H9 (cell line): Measurements from ENCODE around the gene BMPER. TPM values are rescaled to one million over a fixed set of nuclear protein-coding genes. Genes with fewer than 3 reads are reported as not detected.

Experiments
- DNase-seq: peaks from one replicate; pipeline ENCODE4 v3.0.0-alpha.2; 2017
- H2AFZ ChIP-seq: one replicate; pipeline ENCODE4 v1.6.1; 2013; ENCODE audit warnings: mild to moderate bottlenecking, low read length, control low read depth, moderate library complexity
- H2AK5ac ChIP-seq: 2 replicates; pipeline ENCODE4 v1.6.1; 2013; ENCODE audit warnings: low read length, control low read depth, mixed read lengths; ENCODE audit not compliant: insufficient read length
- H2BK120ac ChIP-seq: one replicate; pipeline ENCODE4 v1.6.1; 2013; ENCODE audit warnings: low read depth, mild to moderate bottlenecking, low read length, control low read depth, inconsistent platforms; ENCODE audit not compliant: poor library complexity, severe bottlenecking
- H2BK12ac ChIP-seq: 2 replicates; pipeline ENCODE4 v1.6.1; 2013; ENCODE audit warnings: low read length, control low read depth, mixed read lengths, low read depth; ENCODE audit not compliant: insufficient read length
- H2BK15ac ChIP-seq: 2 replicates; pipeline ENCODE4 v1.6.1; 2013; ENCODE audit warnings: low read depth, low read length, control low read depth
- H2BK20ac ChIP-seq: one replicate; pipeline ENCODE4 v1.6.1; 2013; ENCODE audit warnings: low read depth, mild to moderate bottlenecking, low read length, control low read depth, inconsistent platforms; ENCODE audit not compliant: poor library complexity, severe bottlenecking
- H2BK5ac ChIP-seq: 2 replicates; pipeline ENCODE4 v1.6.1; 2013; ENCODE audit warnings: low read length, control low read depth, mixed read lengths; ENCODE audit not compliant: insufficient read length
- H3K14ac ChIP-seq: 2 replicates; pipeline ENCODE4 v1.6.1; 2013; ENCODE audit warnings: low read length, control low read depth; ENCODE audit not compliant: insufficient read depth
- H3K18ac ChIP-seq: 2 replicates; pipeline ENCODE4 v1.6.1; 2013; ENCODE audit warnings: low read depth, mild to moderate bottlenecking, mixed read lengths, low read length, control low read depth; ENCODE audit not compliant: insufficient read length
- H3K23ac ChIP-seq: 2 replicates; pipeline ENCODE4 v1.6.1; 2013; ENCODE audit warnings: low read length, control low read depth, mixed read lengths, low read depth; ENCODE audit not compliant: insufficient read length
- H3K23me2 ChIP-seq: 2 replicates; pipeline ENCODE4 v1.6.1; 2013; ENCODE audit warnings: low read depth, mild to moderate bottlenecking, mixed read lengths, low read length, control low read depth; ENCODE audit not compliant: insufficient read length, poor library complexity, severe bottlenecking
- H3K27ac ChIP-seq: 2 replicates; pipeline ENCODE4 v1.5.1; 2013; ENCODE audit warnings: low read length, control low read depth, mixed read lengths, low read depth; ENCODE audit not compliant: insufficient read length
- H3K27me3 ChIP-seq: 2 replicates; pipeline ENCODE4 v1.6.1; 2013; ENCODE audit warnings: low read length, control low read depth, inconsistent platforms; ENCODE audit not compliant: insufficient read depth
- H3K4ac ChIP-seq: 2 replicates; pipeline ENCODE4 v1.6.1; 2013; ENCODE audit warnings: low read depth, mild to moderate bottlenecking, control low read depth, inconsistent platforms, low read length, moderate library complexity
- H3K4me1 ChIP-seq: 2 replicates; pipeline ENCODE4 v1.6.1; 2013; ENCODE audit warnings: low read length, control low read depth, inconsistent platforms; ENCODE audit not compliant: insufficient read depth
- H3K4me2 ChIP-seq: 2 replicates; pipeline ENCODE4 v1.6.1; 2013; ENCODE audit warnings: low read length, control low read depth, mixed read lengths; ENCODE audit not compliant: insufficient read length, insufficient read depth
- H3K56ac ChIP-seq: 2 replicates; pipeline ENCODE4 v1.6.1; 2013; ENCODE audit warnings: low read depth, mild to moderate bottlenecking, mixed read lengths, low read length, control low read depth; ENCODE audit not compliant: insufficient read length
- H3K79me1 ChIP-seq: 2 replicates; pipeline ENCODE4 v1.6.1; 2013; ENCODE audit warnings: low read depth, mild to moderate bottlenecking, moderate library complexity, low read length, control low read depth, inconsistent platforms; ENCODE audit not compliant: insufficient read depth, poor library complexity, severe bottlenecking
- H3K79me2 ChIP-seq: 2 replicates; pipeline ENCODE4 v1.6.1; 2013; ENCODE audit warnings: low read length, control low read depth, inconsistent platforms; ENCODE audit not compliant: insufficient read depth
- H3K9ac ChIP-seq: 2 replicates; pipeline ENCODE4 v1.6.1; 2013; ENCODE audit warnings: low read length, control low read depth, mixed read lengths; ENCODE audit not compliant: insufficient read length; ENCODE audit errors: extremely low read depth
- H3K9me3 ChIP-seq: one replicate; pipeline ENCODE4 v1.6.1; 2013; ENCODE audit warnings: low read depth, low read length, inconsistent platforms; ENCODE audit not compliant: control insufficient read depth
- H3T11ph ChIP-seq: one replicate; pipeline ENCODE4 v1.6.1; 2013; ENCODE audit warnings: mild to moderate bottlenecking, low read length, control low read depth, inconsistent platforms
- H4K20me1 ChIP-seq: one replicate; pipeline ENCODE4 v1.6.1; 2013; ENCODE audit not compliant: control insufficient read depth, insufficient read length, insufficient read depth
- H4K5ac ChIP-seq: 2 replicates; pipeline ENCODE4 v1.6.1; 2013; ENCODE audit warnings: low read depth, mild to moderate bottlenecking, mixed read lengths, low read length, control low read depth; ENCODE audit not compliant: insufficient read length
- H4K8ac ChIP-seq: replicated peaks from 2 replicates; pipeline ENCODE4 v1.6.1; 2013; ENCODE audit warnings: low read length, control low read depth, mixed read lengths, low read depth; ENCODE audit not compliant: insufficient read length
- H4K91ac ChIP-seq: 2 replicates; pipeline ENCODE4 v1.6.1; 2013; ENCODE audit warnings: low read depth, mild to moderate bottlenecking, moderate library complexity, mixed read lengths, low read length, control low read depth; ENCODE audit not compliant: insufficient read length
- H3K27ac Mint-ChIP-seq, 3 experiments: 2 replicates in 2 of 3; 3 replicates in 1 of 3; pipeline ENCODE4 v1.8.0; 2020 to 2021; ENCODE audit warnings: mixed read lengths in 3 of 3, mild to moderate bottlenecking in 1 of 3, moderate library complexity in 1 of 3
- H3K27me3 Mint-ChIP-seq: 2 replicates; pipeline ENCODE4 v1.8.0; 2021; ENCODE audit warnings: low read depth, mild to moderate bottlenecking, moderate library complexity, mixed read lengths
- H3K36me3 Mint-ChIP-seq, 3 experiments: 2 replicates in 2 of 3; 3 replicates in 1 of 3; pipeline ENCODE4 v1.8.0; 2020 to 2021; ENCODE audit warnings: low read depth in 3 of 3, mixed read lengths in 3 of 3; ENCODE audit not compliant: insufficient read depth in 1 of 3
- H3K4me1 Mint-ChIP-seq, 2 experiments: 2 replicates each; pipeline ENCODE4 v1.8.0; 2020; ENCODE audit warnings: mixed read lengths in 2 of 2
- H3K4me3 Mint-ChIP-seq, 2 experiments: 2 replicates in 1 of 2; 3 replicates in 1 of 2; pipeline ENCODE4 v1.8.0; 2020 to 2021; ENCODE audit warnings: mild to moderate bottlenecking in 2 of 2, mixed read lengths in 2 of 2, moderate library complexity in 1 of 2
- H3K9me3 Mint-ChIP-seq, 2 experiments: 2 replicates in 1 of 2; 3 replicates in 1 of 2; pipeline ENCODE4 v1.8.0; 2020; ENCODE audit warnings: mild to moderate bottlenecking in 2 of 2, mixed read lengths in 2 of 2, moderate library complexity in 1 of 2
- CTCF ChIP-seq: fragments of 200-600 bp; sonication (generic); conservative IDR thresholded peaks from 3 replicates; pipeline ENCODE4 v1.8.0; 2021; ENCODE audit warnings: antibody characterized with exemption, mild to moderate bottlenecking
- WGBS: extraction: QIAGEN DNeasy Blood & Tissue Kit; methylation state at CpG from one replicate; pipeline ENCODE4 v1.1.7; 2013; ENCODE audit warnings: missing lambda C conversion rate, low lambda C conversion rate, mixed read lengths; ENCODE audit not compliant: insufficient read length; ENCODE audit errors: extremely low coverage; 5-methylcytosine and 5-hydroxymethylcytosine counted together
- total RNA-seq: library from RNA; stranded (reverse); gene quantifications from 2 replicates; pipeline ENCODE4 v1.2.1, GENCODE V29; 2021

Gene BMPER
- total RNA-seq, 1 experiment from 2014 or later, result 0.20 TPM

GRCh38 chr7:33901847-33902246, 3.5 kb upstream of the BMPER start:
- Histone ChIP-seq H4K91ac (no peak overlapping the region), H3K18ac (no peak overlapping the region), H3K4me2 (no peak overlapping the region), H3K23me2 (peaks cover 21% of the 10 kb centered on the region), H3K4ac (no peak overlapping the region), H3K79me2 (no peaks in the 10 kb centered on the region), H3K56ac (no peak overlapping the region), H4K8ac (no peak overlapping the region), H4K5ac (no peak overlapping the region), H3K27ac (no peak overlapping the region), H2BK12ac (no peak overlapping the region), H3K23ac (no peak overlapping the region), H3T11ph (no peak overlapping the region), H2BK5ac (no peak overlapping the region), H3K27me3 (peaks cover 10% of the 10 kb centered on the region), H3K9ac (no peak overlapping the region), H3K14ac (no peak overlapping the region), H2BK20ac (no peak overlapping the region), H4K20me1 (no peaks in the 10 kb centered on the region), H2BK120ac (no peak overlapping the region), H3K4me1 (peaks cover 3% of the 10 kb centered on the region), H2AFZ (no peak overlapping the region), H3K79me1 (no peaks in the 10 kb centered on the region), H2BK15ac (no peak overlapping the region), H3K9me3 (no peaks in the 10 kb centered on the region), H2AK5ac (no peak overlapping the region)
- Mint-ChIP-seq H3K4me1 (peaks cover 41 to 51% of the 10 kb centered on the region in 2 experiments), H3K36me3 (no peaks in the 10 kb centered on the region), H3K27ac (peak overlapping the region in 1 of 3 experiments; percentile 25; a peak in 1 of 7 replicates), H3K27me3 (peaks cover 60% of the 10 kb centered on the region), H3K4me3 (no peak overlapping the region), H3K9me3 (no peaks in the 10 kb centered on the region; a peak in 1 of 5 replicates)
- TF ChIP-seq CTCF, result no peak
- peak; percentile 52 for DNase-seq
- WGBS, result no CpG with 5 or more reads among the region's 2 CpGs
